Tibial nerve (tissue), 4 donors: ENCODE measurements around the gene DPP9.

Experiments
- EP300 ChIP-seq, 2 donors: sonication (generic); formaldehyde crosslinking; IDR thresholded peaks; one replicate each; pipeline ENCODE4 v1.6.1; 2017; ENCODE audit warnings: antibody characterized with exemption in 2 of 2, mild to moderate bottlenecking in 1 of 2
- POLR2A ChIP-seq, 2 donors: fragments of 450-650 bp; IDR thresholded peaks; one replicate each; pipeline ENCODE4 v1.6.1; 2017; ENCODE audit warnings: antibody characterized with exemption in 2 of 2, mild to moderate bottlenecking in 2 of 2, moderate library complexity in 2 of 2
- TF ChIP-seq, protein P1 (sequence below), 5 experiments: fragments of 200-600 bp in 3 of 5; fragments of 450-650 bp in 2 of 5; sonication (generic) in 3 of 5; IDR thresholded peaks; one replicate each; pipeline ENCODE4 v1.5.1; 2016 to 2019; ENCODE audit warnings: antibody characterized with exemption in 5 of 5, mild to moderate bottlenecking in 3 of 5, moderate library complexity in 2 of 5

DNA sequence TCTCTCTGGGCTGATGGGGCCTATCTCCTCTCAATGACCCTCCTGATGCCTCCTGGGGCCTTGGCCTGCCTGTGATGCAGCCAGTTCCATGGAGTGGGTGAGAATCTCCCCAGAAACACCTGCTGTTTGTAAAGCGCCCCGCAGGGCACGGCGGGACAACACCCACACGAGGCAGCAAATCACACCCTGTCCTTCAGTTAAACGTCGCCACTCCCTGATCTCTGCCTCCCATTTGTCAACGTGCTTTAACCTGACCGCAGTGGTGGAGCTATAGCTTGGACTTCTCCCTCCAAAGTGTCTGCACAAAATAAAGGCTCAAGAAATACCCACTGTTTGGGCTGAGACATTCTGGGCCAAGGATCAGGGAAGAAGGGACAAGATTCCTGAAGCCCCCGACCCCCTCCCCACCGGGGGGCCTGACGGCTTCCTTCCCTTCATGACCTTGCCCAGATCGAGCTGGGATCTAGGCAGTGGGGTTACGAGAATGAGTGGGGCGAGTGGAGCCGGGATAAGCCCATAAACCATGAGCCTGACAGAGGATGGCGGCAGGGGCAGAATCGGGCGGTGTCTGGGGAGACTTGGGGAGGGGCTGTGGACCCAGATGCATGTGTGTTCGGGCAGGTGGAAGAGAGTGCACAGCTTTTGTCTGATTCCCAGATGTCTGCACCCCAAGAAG, 61.5 kb downstream of the DPP9 start:
- TF ChIP-seq, protein P1, sequence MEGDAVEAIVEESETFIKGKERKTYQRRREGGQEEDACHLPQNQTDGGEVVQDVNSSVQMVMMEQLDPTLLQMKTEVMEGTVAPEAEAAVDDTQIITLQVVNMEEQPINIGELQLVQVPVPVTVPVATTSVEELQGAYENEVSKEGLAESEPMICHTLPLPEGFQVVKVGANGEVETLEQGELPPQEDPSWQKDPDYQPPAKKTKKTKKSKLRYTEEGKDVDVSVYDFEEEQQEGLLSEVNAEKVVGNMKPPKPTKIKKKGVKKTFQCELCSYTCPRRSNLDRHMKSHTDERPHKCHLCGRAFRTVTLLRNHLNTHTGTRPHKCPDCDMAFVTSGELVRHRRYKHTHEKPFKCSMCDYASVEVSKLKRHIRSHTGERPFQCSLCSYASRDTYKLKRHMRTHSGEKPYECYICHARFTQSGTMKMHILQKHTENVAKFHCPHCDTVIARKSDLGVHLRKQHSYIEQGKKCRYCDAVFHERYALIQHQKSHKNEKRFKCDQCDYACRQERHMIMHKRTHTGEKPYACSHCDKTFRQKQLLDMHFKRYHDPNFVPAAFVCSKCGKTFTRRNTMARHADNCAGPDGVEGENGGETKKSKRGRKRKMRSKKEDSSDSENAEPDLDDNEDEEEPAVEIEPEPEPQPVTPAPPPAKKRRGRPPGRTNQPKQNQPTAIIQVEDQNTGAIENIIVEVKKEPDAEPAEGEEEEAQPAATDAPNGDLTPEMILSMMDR (IDR thresholded peaks at IDR 0.05) = no peak
- TF ChIP-seq EP300 (IDR thresholded peaks at IDR 0.05) (no peak), POLR2A (IDR thresholded peaks at IDR 0.05) (no peak)
